Measurements from ENCODE around the gene IDH3G. TPM values are rescaled to one million over a fixed set of nuclear protein-coding genes. Genes with fewer than 3 reads are reported as not detected.

The IDH3G gene
- total RNA-seq, 1 donor from 2014 or later = 56.7 TPM

GRCh38 chrX:153828308-153828707 is 34.1 kb upstream of the IDH3G start:
- H3K27ac Mint-ChIP-seq (ENCODE audit: unreplicated experiment) = no peak overlapping the region
- TF ChIP-seq CTCF (IDR thresholded peaks at IDR 0.05; ENCODE audit: partially characterized antibody, unreplicated experiment) = no peak

DNA sequence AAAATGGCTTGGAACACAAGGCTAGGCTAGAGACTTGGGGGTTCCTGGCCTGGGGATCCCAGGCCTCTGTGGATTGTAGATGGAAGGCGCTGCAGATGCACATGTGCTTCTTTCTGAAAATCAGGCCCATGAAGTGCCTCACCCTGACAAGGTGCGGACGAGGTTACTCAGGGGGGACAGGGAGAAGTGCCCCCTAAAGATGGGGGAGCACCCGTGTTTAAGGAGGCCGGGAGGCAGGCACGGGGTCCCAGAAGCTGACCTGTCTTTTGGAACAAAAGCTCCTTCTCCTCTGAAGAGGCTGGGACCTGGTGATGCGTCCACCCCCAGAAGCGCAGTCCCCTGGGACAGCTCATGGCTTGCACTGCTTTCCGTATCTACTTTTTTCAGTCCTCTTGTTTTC is 33.7 kb upstream of the IDH3G start:
- Mint-ChIP-seq H3K36me3 (ENCODE audit: unreplicated experiment) (no peaks in the 10 kb centered on the region), H3K9me3 (ENCODE audit: unreplicated experiment) (peaks cover 5% of the 10 kb centered on the region), H3K4me3 (ENCODE audit: unreplicated experiment) (peak overlapping the region; percentile 73), H3K27me3 (ENCODE audit: unreplicated experiment) (peaks cover 4% of the 10 kb centered on the region), H3K4me1 (ENCODE audit: low read depth, unreplicated experiment) (no peaks in the 10 kb centered on the region), H3K27ac (ENCODE audit: unreplicated experiment) (no peak overlapping the region)
- DNase-seq = no peak
- no peak for TF ChIP-seq CTCF (IDR thresholded peaks at IDR 0.05; ENCODE audit: partially characterized antibody, unreplicated experiment)

More at GRCh38 chrX:153828308-153828707, 34.1 kb upstream of the IDH3G start:
- H3K27me3 Mint-ChIP-seq (ENCODE audit: unreplicated experiment) = peaks cover 4% of the 10 kb centered on the region
- H3K4me1 Mint-ChIP-seq (ENCODE audit: low read depth, unreplicated experiment) = no peaks in the 10 kb centered on the region
- peak overlapping the region; percentile 71 for H3K4me3 Mint-ChIP-seq (ENCODE audit: unreplicated experiment)
- no peak for DNase-seq
- peaks cover 5% of the 10 kb centered on the region for H3K9me3 Mint-ChIP-seq (ENCODE audit: unreplicated experiment)
- no peaks in the 10 kb centered on the region for H3K36me3 Mint-ChIP-seq (ENCODE audit: unreplicated experiment)

DNA sequence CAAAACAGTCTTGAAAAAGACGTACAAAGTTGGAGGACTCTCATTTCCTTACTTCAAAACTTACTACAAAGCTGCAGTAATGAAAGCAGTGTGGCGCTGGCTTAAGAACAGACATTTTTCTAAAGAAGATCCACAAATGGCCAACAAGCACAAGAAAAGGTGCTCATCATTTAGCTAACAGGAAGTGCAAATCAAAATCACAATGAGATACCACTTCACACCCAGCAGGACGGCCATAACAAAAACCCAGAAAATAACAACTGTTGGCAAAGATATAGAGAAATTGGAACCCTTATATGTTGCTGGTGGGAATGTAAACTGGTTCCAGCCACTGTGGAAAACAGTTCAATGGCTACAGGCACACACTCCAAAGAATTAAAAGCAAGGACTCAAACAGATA is 32.8 kb upstream of the IDH3G start:
- Mint-ChIP-seq H3K4me1 (ENCODE audit: low read depth, unreplicated experiment) (peaks cover 3% of the 10 kb centered on the region), H3K27me3 (ENCODE audit: unreplicated experiment) (peaks cover 8% of the 10 kb centered on the region), H3K9me3 (ENCODE audit: unreplicated experiment) (peaks cover 12% of the 10 kb centered on the region), H3K4me3 (ENCODE audit: unreplicated experiment) (peak overlapping the region; percentile 32), H3K36me3 (ENCODE audit: unreplicated experiment) (no peaks in the 10 kb centered on the region), H3K27ac (ENCODE audit: unreplicated experiment) (no peak overlapping the region)
- no peak for TF ChIP-seq CTCF (IDR thresholded peaks at IDR 0.05; ENCODE audit: partially characterized antibody, unreplicated experiment)
- no peak for DNase-seq

- Mint-ChIP-seq H3K4me1 (ENCODE audit: low read depth, unreplicated experiment) (peaks cover 10% of the 10 kb centered on the region), H3K27ac (ENCODE audit: unreplicated experiment) (no peak overlapping the region), H3K9me3 (ENCODE audit: unreplicated experiment) (peaks cover 11% of the 10 kb centered on the region), H3K36me3 (ENCODE audit: unreplicated experiment) (no peaks in the 10 kb centered on the region), H3K27me3 (ENCODE audit: unreplicated experiment) (peaks cover 7% of the 10 kb centered on the region), H3K4me3 (ENCODE audit: unreplicated experiment) (no peak overlapping the region)
- no peak for DNase-seq
- TF ChIP-seq CTCF (IDR thresholded peaks at IDR 0.05; ENCODE audit: partially characterized antibody, unreplicated experiment) = no peak
Measured at GRCh38 chrX:153825042-153825441, 30.9 kb upstream of the IDH3G start.

- H3K27ac Mint-ChIP-seq (ENCODE audit: unreplicated experiment) = peak overlapping the region; percentile 12
- H3K27me3 Mint-ChIP-seq (ENCODE audit: unreplicated experiment) = peaks cover 10% of the 10 kb centered on the region
- H3K9me3 Mint-ChIP-seq (ENCODE audit: unreplicated experiment) = peaks cover 11% of the 10 kb centered on the region
- no peak for TF ChIP-seq CTCF (IDR thresholded peaks at IDR 0.05; ENCODE audit: partially characterized antibody, unreplicated experiment)
- no peaks in the 10 kb centered on the region for H3K36me3 Mint-ChIP-seq (ENCODE audit: unreplicated experiment)
- no peak for DNase-seq
- peaks cover 10% of the 10 kb centered on the region for H3K4me1 Mint-ChIP-seq (ENCODE audit: low read depth, unreplicated experiment)
- no peak overlapping the region for H3K4me3 Mint-ChIP-seq (ENCODE audit: unreplicated experiment)
Measured at GRCh38 chrX:153824348-153824747, 30.2 kb upstream of the IDH3G start.

Measured in glutamatergic neuron (in vitro differentiated cells).